Stimulated activated CD4-positive, alpha-beta T cell treated with anti-CD3 and anti-CD28 coated beads, Interleukin-1b, Interleukin-23, amount 100 ng/mL, for 4 hours (primary cell): Measurements from ENCODE around the gene ACSM2A.
"Not testable (repeated sequence)": the region's sequence is repeated elsewhere in the genome, so short reads cannot be mapped to it uniquely, and the experiment has no call there.

Experiments
- DNase-seq, 2 donors: peaks; one replicate each; pipeline ENCODE4 v3.0.0-alpha.2; 2020; ENCODE audit warnings: low read depth in 2 of 2

Gene ACSM2A

GRCh38 chr16:20453633-20454032, 2.3 kb downstream of the ACSM2A start:
- DNase-seq = not testable (repeated sequence)

DNA sequence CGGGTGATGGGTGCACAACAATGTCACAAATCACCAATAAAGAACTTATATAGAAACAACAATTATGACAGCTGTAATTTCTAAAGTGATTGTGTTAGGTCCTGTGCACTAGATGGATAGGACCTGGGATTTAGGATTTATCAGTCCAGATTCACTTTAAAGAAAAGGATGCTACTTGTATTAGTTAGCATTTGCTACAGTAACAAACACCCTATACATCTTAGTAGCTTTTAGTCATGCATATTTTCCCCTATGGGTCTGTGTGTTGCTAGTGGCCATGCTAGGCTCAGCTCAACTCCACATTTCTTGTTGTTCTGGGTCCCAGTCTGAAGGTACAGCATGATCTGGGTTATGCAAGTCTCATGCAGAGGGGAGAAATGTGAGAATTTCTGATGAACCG, 7.9 kb downstream of the ACSM2A start:
- DNase-seq = not testable (repeated sequence)

- DNase-seq = not testable (repeated sequence)
These were observed 9.0 kb downstream of the ACSM2A start for GRCh38 chr16:20460313-20460712.

- not testable (repeated sequence) for DNase-seq
These were observed 17.6 kb downstream of the ACSM2A start for GRCh38 chr16:20468954-20469353.

GRCh38 chr16:20469930-20470329, 18.6 kb downstream of the ACSM2A start:
- DNase-seq = not testable (repeated sequence)

- not testable (repeated sequence) for DNase-seq
These were observed 19.4 kb downstream of the ACSM2A start for GRCh38 chr16:20470732-20471131.

GRCh38 chr16:20477188-20477744, 25.9 kb downstream of the ACSM2A start:
- DNase-seq = not testable (repeated sequence)

DNA sequence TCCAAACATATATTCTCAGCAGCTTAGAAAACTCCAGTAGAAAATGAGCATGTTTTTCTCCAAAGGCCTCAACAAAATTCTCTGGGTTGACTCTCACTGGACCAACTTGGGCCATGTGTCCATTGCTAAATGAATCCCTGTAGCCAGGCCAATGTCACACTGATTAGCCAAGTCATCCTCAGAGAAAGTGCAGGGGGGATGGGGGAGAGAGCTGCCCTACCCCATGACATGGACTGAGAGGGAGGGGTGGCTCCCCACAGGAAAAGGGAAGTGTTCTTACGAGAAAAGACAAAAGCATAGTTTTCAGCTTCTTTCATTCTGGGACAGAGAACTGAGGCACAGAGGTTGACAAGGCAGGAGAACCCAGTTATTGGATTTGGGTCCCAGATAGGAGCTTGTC, 32.7 kb downstream of the ACSM2A start:
- DNase-seq = not testable (repeated sequence)

- no peak for DNase-seq
These were observed 33.4 kb downstream of the ACSM2A start for GRCh38 chr16:20484726-20485125.

DNA sequence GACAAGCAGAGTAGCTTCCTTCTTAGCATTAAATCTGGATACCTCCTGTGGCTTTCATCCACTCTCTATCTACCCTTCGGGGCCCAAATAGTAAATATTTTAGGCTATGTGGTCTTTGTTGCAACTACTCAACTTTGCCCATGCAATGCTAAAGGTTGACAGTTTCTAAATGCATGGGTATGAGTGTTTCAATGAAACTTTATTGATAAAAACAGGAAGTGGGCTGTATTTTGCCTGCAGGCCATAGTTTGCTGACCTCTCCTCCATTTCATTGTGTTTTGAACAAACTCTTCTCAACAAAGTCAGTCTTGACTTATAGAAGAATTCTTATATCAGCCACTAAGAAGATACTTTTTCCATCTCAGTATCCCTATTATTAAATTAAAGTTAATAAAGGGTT, 34.1 kb downstream of the ACSM2A start:
- DNase-seq = no peak

GRCh38 chr16:20490994-20491393, 39.7 kb downstream of the ACSM2A start:
- DNase-seq = not testable (repeated sequence)

DNA sequence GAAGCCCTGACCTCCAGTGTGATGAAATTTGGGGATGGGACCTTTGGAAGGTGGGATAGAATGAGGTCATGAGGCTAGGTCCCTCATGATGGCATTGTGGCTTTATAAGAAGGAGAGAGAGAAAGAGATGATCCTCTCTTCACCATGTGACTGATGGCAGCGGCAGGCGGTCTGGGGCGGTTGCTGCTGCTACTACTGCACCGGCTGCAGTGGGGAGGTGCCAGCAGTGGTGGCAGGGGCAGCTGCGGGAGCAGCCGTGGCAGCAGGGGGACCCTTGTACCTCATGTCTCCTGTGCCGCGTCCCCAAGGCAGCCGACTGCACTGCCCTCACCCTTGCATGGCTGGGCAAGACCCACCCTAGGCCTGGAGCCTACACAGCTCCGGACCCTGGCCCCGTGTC, 40.1 kb downstream of the ACSM2A start:
- not testable (repeated sequence) for DNase-seq

GRCh38 chr16:20504418-20504817, 53.1 kb downstream of the ACSM2A start:
- no peak for DNase-seq

- no peak for DNase-seq
These were observed 56.0 kb downstream of the ACSM2A start for GRCh38 chr16:20507280-20507679.

DNA sequence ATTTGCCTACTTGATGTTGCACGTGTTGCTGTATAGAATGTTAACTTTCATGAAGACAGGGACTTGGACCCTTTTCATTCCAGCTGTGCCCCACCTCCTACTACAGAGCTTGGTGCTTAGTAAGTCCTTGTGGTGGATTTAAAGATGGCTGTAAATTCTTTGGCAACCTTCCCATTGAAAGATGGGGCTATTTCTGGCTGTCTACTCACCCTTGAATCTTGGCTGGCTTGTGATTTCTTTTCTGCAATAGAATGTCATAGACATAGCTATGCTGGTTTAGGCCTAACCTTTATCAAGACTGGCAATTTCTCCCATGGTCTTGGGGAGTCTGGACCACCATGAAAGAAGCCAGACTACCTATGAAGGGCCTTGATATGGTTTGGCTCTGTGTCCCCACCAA, 59.0 kb downstream of the ACSM2A start:
- no peak for DNase-seq

GRCh38 chr16:20515688-20516090, 64.4 kb downstream of the ACSM2A start:
- no peak for DNase-seq

DNA sequence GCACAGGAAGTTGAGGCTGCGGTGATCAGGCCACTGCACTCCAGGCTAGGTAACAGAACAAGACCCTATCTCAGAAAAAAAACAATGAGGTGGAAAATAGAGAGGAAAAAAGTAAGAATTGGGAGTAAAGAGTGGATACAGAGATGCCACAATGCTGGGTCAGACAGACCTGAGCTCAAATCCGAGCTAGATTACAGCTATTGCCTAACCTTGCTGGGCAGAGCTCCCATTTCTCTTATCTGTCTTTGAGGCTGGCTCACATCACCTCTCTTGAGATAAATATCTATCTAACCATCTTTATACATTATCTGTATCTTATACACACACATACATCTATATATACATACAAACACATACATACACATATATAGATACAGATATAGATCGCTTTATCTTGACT, 65.8 kb downstream of the ACSM2A start:
- no peak for DNase-seq

DNA sequence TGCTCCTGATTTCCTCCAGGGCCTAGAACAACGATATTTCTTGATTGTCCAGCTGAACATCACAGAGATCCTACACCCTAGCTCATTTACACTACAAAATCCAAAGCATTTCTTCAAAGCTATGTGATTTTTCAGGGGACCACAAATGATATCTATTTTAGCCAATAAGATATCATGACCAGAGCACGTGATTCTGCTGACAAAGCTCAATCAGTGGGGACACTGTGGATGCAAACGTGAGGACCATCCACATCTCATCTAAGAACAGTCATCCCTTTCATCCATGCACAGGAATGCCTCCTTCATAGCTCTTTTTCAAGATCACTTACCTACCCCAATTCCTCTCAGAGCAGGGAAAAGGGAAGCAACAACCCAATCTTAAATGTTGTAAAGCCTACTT, 67.9 kb downstream of the ACSM2A start:
- no peak for DNase-seq

DNA sequence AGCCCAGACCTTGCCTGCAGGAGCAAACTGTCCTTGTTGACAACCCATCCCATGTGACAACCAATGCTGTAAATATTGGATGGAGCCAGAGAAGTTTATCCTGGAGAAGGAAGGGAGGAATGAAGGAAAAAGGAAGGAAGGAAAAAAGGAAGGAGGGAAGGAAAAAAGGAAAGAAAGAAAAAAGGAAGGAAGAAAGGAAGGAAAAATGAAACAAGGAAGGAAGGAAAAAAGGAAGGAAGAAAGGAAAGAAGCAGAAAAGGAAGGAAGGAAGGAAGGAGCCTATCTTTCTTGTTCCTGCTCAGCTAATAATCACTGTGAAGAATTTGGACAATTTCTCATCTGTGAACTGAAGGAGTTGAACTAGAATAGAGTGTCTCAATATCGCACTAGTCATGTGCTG, 68.8 kb downstream of the ACSM2A start:
- DNase-seq = no peak

- not testable (repeated sequence) for DNase-seq
These were observed 80.5 kb downstream of the ACSM2A start for GRCh38 chr16:20531795-20532194.

- not testable (repeated sequence) for DNase-seq
These were observed 81.0 kb downstream of the ACSM2A start for GRCh38 chr16:20532284-20532792.

- DNase-seq = not testable (repeated sequence)
These were observed 85.3 kb downstream of the ACSM2A start for GRCh38 chr16:20536669-20537068.
